Measurements from ENCODE around the gene PDAP1.
"Not testable (repeated sequence)": the region's sequence is repeated elsewhere in the genome, so short reads cannot be mapped to it uniquely, and the experiment has no call there.

The PDAP1 gene

DNA sequence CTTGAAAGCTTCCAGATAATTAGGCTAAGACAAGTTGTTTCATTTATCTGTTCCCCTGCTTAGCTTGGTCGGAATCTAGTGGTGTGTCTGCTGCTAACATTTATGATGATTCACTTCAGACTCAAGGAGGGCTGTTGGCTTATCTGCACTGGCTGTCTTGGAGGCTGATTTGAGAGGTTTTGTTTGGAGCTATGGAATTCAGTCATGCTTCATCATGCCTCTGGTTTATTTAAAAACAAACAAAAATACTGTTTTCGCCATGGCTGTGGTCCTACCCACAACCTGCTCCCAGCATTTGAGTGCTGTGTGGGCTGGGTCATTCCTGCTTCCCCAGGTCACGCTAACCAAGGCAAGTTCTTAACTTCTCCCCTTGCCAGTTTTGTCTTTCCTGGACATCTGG lies 45.6 kb downstream of the PDAP1 start:
- no peak for TF ChIP-seq MYC (IDR thresholded peaks at IDR 0.05; ENCODE audit: low read depth, low read length)
- TF ChIP-seq POLR2A (IDR thresholded peaks at IDR 0.05; ENCODE audit: extremely low read depth, insufficient read length), result no peak
- TF ChIP-seq, protein P1, sequence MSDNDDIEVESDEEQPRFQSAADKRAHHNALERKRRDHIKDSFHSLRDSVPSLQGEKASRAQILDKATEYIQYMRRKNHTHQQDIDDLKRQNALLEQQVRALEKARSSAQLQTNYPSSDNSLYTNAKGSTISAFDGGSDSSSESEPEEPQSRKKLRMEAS (IDR thresholded peaks at IDR 0.05; ENCODE audit: low read depth, low read length), result no peak
- TF ChIP-seq, protein P2, sequence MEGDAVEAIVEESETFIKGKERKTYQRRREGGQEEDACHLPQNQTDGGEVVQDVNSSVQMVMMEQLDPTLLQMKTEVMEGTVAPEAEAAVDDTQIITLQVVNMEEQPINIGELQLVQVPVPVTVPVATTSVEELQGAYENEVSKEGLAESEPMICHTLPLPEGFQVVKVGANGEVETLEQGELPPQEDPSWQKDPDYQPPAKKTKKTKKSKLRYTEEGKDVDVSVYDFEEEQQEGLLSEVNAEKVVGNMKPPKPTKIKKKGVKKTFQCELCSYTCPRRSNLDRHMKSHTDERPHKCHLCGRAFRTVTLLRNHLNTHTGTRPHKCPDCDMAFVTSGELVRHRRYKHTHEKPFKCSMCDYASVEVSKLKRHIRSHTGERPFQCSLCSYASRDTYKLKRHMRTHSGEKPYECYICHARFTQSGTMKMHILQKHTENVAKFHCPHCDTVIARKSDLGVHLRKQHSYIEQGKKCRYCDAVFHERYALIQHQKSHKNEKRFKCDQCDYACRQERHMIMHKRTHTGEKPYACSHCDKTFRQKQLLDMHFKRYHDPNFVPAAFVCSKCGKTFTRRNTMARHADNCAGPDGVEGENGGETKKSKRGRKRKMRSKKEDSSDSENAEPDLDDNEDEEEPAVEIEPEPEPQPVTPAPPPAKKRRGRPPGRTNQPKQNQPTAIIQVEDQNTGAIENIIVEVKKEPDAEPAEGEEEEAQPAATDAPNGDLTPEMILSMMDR (IDR thresholded peaks at IDR 0.05; ENCODE audit: low read depth, low read length), result no peak
- H3K4me3 ChIP-seq (ENCODE audit: low read depth, low read length), result no peak overlapping the region
- no peak for DNase-seq (ENCODE audit: low read depth)

DNA sequence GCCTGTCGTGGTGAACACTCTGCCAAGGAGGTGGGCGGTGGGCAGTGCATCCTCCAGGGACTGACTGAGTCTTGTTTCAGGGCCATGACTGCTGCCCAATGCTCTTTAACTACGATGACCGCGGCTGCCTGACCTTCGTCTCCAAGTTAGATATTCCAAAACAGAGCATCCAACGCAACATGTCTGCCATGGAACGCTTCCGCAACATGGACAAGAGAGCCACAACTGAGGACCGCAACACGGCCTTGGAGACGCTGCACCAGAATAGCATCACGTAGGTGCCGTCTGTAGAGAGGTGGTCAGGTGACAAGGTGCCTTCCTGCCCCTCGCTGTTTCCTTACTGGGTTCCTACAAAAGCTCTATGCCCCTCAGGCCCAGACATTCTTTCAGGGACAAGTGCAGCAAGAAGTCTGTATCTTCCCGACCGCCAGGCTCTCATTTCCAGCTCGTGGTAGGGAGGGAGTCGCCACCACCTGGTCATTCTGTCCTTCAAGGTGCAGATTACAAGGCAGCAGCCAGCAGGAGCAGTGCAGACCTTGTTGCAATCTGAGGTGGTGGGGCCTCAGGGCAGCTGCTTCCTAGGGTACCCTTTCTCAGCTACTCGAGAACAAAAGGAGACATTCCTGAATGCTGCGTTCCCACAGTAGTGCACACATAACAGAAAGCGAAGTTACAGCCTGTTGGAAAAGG lies 48.8 kb downstream of the PDAP1 start:
- H3K4me3 ChIP-seq (ENCODE audit: low read depth, low read length), result no peak overlapping the region
- no peak for DNase-seq (ENCODE audit: low read depth)
- TF ChIP-seq, protein P1 (IDR thresholded peaks at IDR 0.05; ENCODE audit: low read depth, low read length), result no peak
- TF ChIP-seq, protein P2 (IDR thresholded peaks at IDR 0.05; ENCODE audit: low read depth, low read length), result no peak
- TF ChIP-seq POLR2A (IDR thresholded peaks at IDR 0.05; ENCODE audit: extremely low read depth, insufficient read length), result no peak
- no peak for TF ChIP-seq MYC (IDR thresholded peaks at IDR 0.05; ENCODE audit: low read depth, low read length)

DNA sequence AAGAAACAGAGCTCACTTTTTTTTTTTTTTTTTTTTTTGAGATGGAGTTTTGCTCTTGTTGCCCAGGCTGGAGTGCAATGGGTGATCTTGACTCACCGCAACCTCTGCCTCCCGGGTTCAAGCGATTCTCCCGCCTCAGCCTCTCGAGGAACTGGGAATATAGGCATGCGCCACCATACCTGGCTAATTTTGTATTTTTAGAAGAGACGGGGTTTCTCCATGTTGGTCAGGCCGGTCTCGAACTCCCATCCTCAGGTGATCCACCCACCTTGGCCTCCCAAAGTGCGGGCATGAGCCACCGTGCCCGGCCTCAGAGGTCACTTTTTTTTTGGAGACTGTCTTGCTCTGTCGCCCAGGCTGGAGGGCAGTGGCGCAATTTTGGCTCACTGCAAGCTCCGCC lies 49.9 kb downstream of the PDAP1 start:
- H3K4me3 ChIP-seq (ENCODE audit: low read depth, low read length); DNase-seq (ENCODE audit: low read depth): not testable (repeated sequence)

DNA sequence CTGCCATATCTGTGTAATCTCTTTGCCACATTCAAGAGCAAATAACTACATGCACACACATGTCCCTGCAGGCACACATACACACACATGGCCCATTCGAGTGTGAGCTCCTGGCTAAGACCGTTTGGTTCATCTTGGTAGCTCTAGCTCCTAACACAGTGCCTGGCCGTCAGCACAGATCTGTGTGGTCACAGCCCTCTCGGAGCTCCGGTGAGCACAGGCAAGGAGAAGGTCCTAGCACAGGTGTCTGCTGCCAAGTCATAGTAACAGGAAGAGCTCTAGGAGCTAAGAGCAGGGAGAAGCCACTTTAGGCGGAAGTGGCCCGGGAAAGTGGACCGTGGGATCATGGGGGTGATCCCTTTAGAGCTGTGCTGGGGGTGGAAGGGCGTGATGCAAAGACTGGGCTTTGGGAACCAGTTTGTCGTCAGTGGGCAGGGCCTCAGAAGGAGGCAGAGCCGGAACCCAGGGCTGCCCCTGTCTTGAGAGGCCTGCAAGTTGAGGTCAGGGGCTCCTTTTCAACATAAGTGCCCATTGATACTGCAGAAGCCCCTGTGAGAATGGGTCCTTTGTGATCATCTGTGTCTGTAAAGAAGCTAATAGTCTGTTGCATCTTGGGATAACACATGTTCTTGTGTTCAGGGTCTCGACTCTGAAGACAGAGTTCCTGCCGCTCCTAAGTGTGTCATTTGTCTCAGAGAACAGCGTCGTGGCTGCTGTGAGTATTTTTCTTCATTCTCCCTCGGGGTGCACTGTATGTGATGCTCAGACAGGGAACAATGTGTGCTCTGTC lies 50.5 kb downstream of the PDAP1 start:
- no peak for TF ChIP-seq MYC (IDR thresholded peaks at IDR 0.05; ENCODE audit: low read depth, low read length)
- TF ChIP-seq POLR2A (IDR thresholded peaks at IDR 0.05; ENCODE audit: extremely low read depth, insufficient read length), result no peak
- TF ChIP-seq, protein P2 (IDR thresholded peaks at IDR 0.05; ENCODE audit: low read depth, low read length), result no peak
- TF ChIP-seq, protein P1 (IDR thresholded peaks at IDR 0.05; ENCODE audit: low read depth, low read length), result no peak
- DNase-seq (ENCODE audit: low read depth), result no peak
- H3K4me3 ChIP-seq (ENCODE audit: low read depth, low read length), result no peak overlapping the region

DNA sequence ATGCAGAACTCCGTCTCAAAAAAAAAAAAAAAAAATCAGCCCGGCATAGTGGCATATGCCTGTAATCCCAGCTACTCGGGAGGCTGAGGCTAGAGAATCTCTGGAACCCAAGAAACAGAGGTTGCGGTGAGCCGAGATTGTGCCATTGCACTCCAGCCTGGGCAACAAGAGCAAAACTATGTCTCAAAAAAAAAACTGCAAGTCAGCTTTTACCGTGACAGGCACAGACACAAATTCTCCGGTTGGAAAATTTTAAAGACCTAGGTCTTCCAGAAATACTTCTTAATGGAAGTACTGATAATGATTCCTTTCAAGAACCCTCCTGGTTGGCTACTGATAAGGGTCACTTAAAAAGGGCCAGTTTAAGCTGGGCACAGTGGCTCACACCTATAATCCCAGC lies 53.3 kb downstream of the PDAP1 start:
- TF ChIP-seq POLR2A (IDR thresholded peaks at IDR 0.05; ENCODE audit: extremely low read depth, insufficient read length), result no peak
- TF ChIP-seq, protein P2 (IDR thresholded peaks at IDR 0.05; ENCODE audit: low read depth, low read length), result no peak
- TF ChIP-seq, protein P1 (IDR thresholded peaks at IDR 0.05; ENCODE audit: low read depth, low read length), result no peak
- no peak for TF ChIP-seq MYC (IDR thresholded peaks at IDR 0.05; ENCODE audit: low read depth, low read length)
- DNase-seq (ENCODE audit: low read depth), result no peak
- no peak overlapping the region for H3K4me3 ChIP-seq (ENCODE audit: low read depth, low read length)

DNA sequence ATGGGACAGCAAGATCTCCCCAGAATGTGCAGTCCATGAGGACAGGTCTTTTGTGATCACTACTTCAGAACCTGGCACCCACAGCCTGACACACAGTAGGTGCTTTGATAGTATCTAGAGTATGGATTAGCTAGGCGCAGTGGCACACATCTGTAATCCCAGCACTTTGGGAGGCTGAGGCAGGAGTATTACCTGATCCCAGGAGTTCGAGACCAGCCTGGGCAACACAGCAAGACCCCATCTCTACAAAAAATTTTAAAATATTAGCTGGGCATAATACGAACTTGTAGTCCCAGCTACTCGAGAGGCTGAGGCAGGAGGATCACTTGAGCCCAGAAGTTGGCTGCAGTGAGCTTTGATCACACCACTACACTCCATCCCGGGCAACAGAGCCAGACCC lies 56.1 kb downstream of the PDAP1 start:
- TF ChIP-seq, protein P2 (IDR thresholded peaks at IDR 0.05; ENCODE audit: low read depth, low read length), result no peak
- TF ChIP-seq MYC (IDR thresholded peaks at IDR 0.05; ENCODE audit: low read depth, low read length), result no peak
- TF ChIP-seq, protein P1 (IDR thresholded peaks at IDR 0.05; ENCODE audit: low read depth, low read length), result no peak
- no peak for TF ChIP-seq POLR2A (IDR thresholded peaks at IDR 0.05; ENCODE audit: extremely low read depth, insufficient read length)
- no peak overlapping the region for H3K4me3 ChIP-seq (ENCODE audit: low read depth, low read length)
- no peak for DNase-seq (ENCODE audit: low read depth)

DNA sequence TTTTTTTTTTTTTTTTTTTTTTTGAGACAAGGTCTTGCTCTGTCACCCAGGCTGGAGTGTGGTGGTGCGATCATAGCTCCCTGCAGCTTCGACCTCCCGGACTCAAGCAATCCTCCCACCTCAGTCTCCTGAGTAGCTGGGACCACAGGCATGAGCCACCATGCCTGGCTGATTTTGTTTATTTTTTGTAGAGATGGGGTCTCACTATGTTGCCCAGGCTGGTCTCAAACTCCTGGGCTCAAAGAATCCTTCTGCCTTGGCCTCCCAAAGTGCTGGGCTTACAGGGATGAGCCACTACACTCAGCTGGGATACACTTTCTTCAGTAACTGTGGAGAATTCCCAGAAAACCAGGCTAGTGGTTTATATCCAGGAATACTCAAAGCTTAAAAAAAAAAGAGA lies 57.8 kb downstream of the PDAP1 start:
- not testable (repeated sequence) for DNase-seq (ENCODE audit: low read depth); H3K4me3 ChIP-seq (ENCODE audit: low read depth, low read length)
